Activated CD8-positive, alpha-beta memory T cell treated with anti-CD3 and anti-CD28 coated beads, Interleukin-2, amount 10 ng/mL, durations not matched to agents 7 days and 5 days (primary cell): ENCODE measurements around the gene NHP2. TPM values are rescaled to one million over a fixed set of nuclear protein-coding genes. Genes with fewer than 3 reads are reported as not detected.

Source experiments
- ATAC-seq: fragments of 150-1000 bp; cut with Tn5 transposase; one replicate; pipeline ENCODE4 v1.10.0; 2021; ENCODE audit warnings: moderate library complexity
- CTCF ChIA-PET: fragments of 350-600 bp; sonication (Branson Sonifier 250); formaldehyde crosslinking; loops from one replicate; lab custom pipeline; 2021; ENCODE audit warnings: antibody characterized with exemption; lab: Charles Lee
- DNase-seq: peaks from one replicate; pipeline ENCODE4 v3.0.0-alpha.2; 2020
- H3K27ac Mint-ChIP-seq: one replicate; pipeline ENCODE4 v1.8.0; 2021; ENCODE audit warnings: mild to moderate bottlenecking, mixed read lengths
- H3K27me3 Mint-ChIP-seq: one replicate; pipeline ENCODE4 v1.8.0; 2021; ENCODE audit warnings: mixed read lengths
- H3K36me3 Mint-ChIP-seq: one replicate; pipeline ENCODE4 v1.8.0; 2021; ENCODE audit warnings: mild to moderate bottlenecking, mixed read lengths
- H3K4me1 Mint-ChIP-seq: one replicate; pipeline ENCODE4 v1.8.0; 2021; ENCODE audit warnings: mixed read lengths
- H3K4me3 Mint-ChIP-seq: one replicate; pipeline ENCODE4 v1.8.0; 2021; ENCODE audit warnings: mild to moderate bottlenecking, moderate library complexity, mixed read lengths
- H3K9me3 Mint-ChIP-seq: one replicate; pipeline ENCODE4 v1.8.0; 2022; ENCODE audit warnings: low read depth, mixed read lengths
- total RNA-seq, 2 experiments: library from RNA; stranded (reverse); gene quantifications; one replicate each; pipeline ENCODE4 v1.2.3, GENCODE V29; 2021

NHP2 gene
- total RNA-seq, 2 experiments from 2014 or later = 144 to 168 TPM

DNA sequence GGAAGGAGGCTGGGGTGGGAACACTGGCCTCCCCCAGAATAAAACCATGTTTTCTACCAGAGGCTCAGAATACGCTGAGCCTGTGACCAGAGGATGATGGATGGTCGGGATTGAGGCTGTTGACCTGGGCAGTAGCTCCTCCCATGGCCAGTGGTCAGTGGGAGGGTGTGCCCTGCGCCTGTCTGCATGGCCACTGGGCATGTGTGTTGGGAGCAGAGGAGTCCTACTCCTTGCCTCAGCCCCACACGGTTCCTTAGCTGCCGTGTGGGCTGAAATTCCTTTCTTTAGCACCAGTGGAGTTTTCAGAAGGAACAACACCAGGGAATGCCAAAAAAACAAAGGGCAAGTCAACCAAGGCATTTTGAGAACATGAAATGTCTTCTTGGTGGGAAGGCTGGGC is 31.3 kb downstream of the NHP2 start:
- Mint-ChIP-seq H3K27ac (no peak overlapping the region), H3K4me3 (no peak overlapping the region), H3K36me3 (no peaks in the 10 kb centered on the region), H3K27me3 (no peaks in the 10 kb centered on the region), H3K4me1 (peaks cover 9% of the 10 kb centered on the region), H3K9me3 (no peaks in the 10 kb centered on the region)
- ATAC-seq = no peak
- no peak for DNase-seq
- CTCF ChIA-PET = interaction anchor here (0.6 to 6.3 kb wide), 4 partner anchors 22 to 566 kb away, joined by 3 to 45 read pairs (median 30); partner anchors contain the start of gene NHP2

DNA sequence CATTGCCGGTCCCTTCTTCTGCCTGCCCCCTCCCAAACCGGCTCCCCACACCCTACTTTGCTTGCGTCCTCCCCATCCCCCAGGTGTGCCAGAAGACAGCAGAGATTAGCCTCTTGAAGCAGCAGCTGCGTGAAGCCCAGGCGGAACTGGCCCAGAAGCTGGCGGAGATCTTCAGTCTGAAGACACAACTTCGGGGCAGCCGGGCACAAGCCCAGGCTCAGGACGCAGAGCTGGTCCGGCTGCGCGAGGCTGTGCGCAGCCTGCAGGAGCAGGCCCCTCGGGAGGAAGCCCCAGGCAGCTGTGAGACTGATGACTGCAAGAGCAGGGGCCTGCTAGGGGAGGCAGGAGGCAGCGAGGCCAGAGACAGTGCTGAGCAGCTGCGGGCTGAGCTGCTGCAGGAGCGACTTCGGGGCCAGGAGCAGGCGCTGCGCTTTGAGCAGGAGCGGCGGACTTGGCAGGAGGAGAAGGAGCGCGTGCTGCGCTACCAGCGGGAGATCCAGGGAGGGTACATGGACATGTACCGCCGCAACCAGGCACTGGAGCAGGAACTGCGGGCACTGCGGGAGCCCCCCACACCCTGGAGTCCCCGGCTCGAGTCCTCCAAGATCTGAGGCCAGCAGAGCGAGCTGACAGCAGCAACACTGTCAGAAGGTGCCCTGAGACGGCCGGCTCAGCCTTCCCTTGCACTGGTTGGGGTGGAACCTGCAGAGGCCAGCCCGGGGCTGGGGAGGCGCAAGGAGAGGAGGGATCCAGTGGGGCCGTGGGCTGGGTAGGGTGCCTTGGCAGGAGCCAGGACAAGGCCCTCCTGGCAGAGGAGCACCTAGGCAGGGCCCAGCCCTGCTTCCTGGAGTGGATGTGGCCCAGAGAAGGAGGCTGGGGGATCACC is 32.1 kb downstream of the NHP2 start:
- Mint-ChIP-seq H3K27me3 (no peaks in the 10 kb centered on the region), H3K27ac (no peak overlapping the region), H3K4me1 (peaks cover 15% of the 10 kb centered on the region), H3K36me3 (no peaks in the 10 kb centered on the region), H3K4me3 (no peak overlapping the region), H3K9me3 (no peaks in the 10 kb centered on the region)
- DNase-seq (no peak), ATAC-seq (no peak)
- CTCF ChIA-PET = interaction anchor here (0.6 to 6.3 kb wide), 22 partner anchors 8 to 82 kb away, joined by 3 to 45 read pairs (median 6); partner anchors contain the start of genes HNRNPAB, NHP2 and RMND5B

- H3K4me3 Mint-ChIP-seq = no peak overlapping the region
- H3K9me3 Mint-ChIP-seq = no peaks in the 10 kb centered on the region
- ATAC-seq (peak; percentile 92), DNase-seq (peak; percentile 90)
- CTCF ChIA-PET = interaction anchor here (0.6 to 6.3 kb wide), 24 partner anchors 9 to 83 kb away, joined by 3 to 45 read pairs (median 5); partner anchors contain the start of genes HNRNPAB, NHP2 and RMND5B
- H3K36me3 Mint-ChIP-seq = no peaks in the 10 kb centered on the region
- peaks cover 23% of the 10 kb centered on the region for H3K4me1 Mint-ChIP-seq
- no peak overlapping the region for H3K27ac Mint-ChIP-seq
- peaks cover under 1% of the 10 kb centered on the region for H3K27me3 Mint-ChIP-seq
Measured at GRCh38 chr5:178120607-178121357, 32.9 kb downstream of the NHP2 start.

- CTCF ChIA-PET = interaction anchor here (1.1 to 6.3 kb wide), 19 partner anchors 10 to 84 kb away, joined by 3 to 45 read pairs (median 11); partner anchors contain the start of genes HNRNPAB, NHP2 and RMND5B
- Mint-ChIP-seq H3K4me1 (peaks cover 30% of the 10 kb centered on the region), H3K36me3 (no peaks in the 10 kb centered on the region), H3K27ac (no peak overlapping the region), H3K9me3 (no peaks in the 10 kb centered on the region), H3K27me3 (peaks cover 5% of the 10 kb centered on the region), H3K4me3 (no peak overlapping the region)
- ATAC-seq = no peak
- DNase-seq = no peak
Measured at GRCh38 chr5:178119915-178120606, 33.6 kb downstream of the NHP2 start.

DNA sequence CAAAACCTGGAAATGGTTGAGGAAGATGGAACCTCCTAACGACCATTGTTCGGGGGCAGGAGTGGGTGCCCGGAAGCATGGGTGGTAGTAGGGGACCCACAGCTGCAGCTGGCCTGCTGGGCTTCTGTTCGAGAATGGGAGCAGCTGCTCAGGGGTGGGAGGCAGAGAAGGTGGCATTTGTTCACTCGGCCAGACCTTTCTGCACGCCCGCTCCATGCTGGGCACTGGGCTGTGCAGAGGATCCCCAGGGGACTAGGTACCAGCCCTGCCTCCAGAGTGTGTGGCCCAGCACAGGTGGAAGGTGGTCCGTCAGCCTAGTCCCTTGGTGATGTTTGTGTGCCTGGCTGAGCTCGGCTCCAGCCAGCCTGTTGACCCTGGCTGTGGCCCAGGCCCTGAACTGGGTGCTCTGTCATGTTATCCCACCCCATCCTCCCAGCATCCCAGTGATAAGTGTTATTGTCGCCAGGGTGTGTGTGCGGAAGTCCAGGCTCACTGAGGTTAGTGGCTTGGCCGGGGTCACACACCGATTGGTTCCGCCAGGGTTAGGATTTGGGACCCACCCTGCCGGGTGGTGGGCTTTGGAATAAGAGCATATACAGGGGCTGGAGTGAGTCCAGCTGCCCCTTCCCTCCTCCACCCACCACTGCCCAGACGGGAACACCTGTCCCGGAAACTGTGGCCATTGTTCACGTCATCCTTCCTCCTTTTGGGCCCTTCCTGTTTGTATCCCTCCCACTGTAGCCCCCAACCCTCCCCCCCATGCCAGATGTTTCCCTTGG is 35.6 kb downstream of the NHP2 start:
- no peak for ATAC-seq
- Mint-ChIP-seq H3K9me3 (no peaks in the 10 kb centered on the region), H3K27me3 (peaks cover 14% of the 10 kb centered on the region), H3K4me3 (no peak overlapping the region), H3K4me1 (peaks cover 41% of the 10 kb centered on the region), H3K27ac (no peak overlapping the region), H3K36me3 (no peaks in the 10 kb centered on the region)
- CTCF ChIA-PET = interaction anchor here (0.9 to 3.8 kb wide), 4 partner anchors 12 to 36 kb away, joined by 3 to 28 read pairs (median 3); partner anchors contain the start of genes NHP2 and RMND5B
- no peak for DNase-seq

- peak overlapping the region; percentile 42 for H3K27ac Mint-ChIP-seq
- CTCF ChIA-PET = interaction anchor here (0.6 to 1.8 kb wide), 3 partner anchors 12 to 41 kb away, joined by 3 to 5 read pairs (median 4); no protein-coding TSS in a partner anchor
- no peaks in the 10 kb centered on the region for H3K36me3 Mint-ChIP-seq
- peaks cover 29% of the 10 kb centered on the region for H3K27me3 Mint-ChIP-seq
- peaks cover 45% of the 10 kb centered on the region for H3K4me1 Mint-ChIP-seq
- DNase-seq (peak; percentile 87), ATAC-seq (peak; percentile 29)
- H3K9me3 Mint-ChIP-seq = no peaks in the 10 kb centered on the region
- peak overlapping the region; percentile 51 for H3K4me3 Mint-ChIP-seq
Measured at GRCh38 chr5:178116143-178116885, 37.4 kb downstream of the NHP2 start.

- Mint-ChIP-seq H3K36me3 (no peaks in the 10 kb centered on the region), H3K27me3 (peaks cover 32% of the 10 kb centered on the region), H3K9me3 (no peaks in the 10 kb centered on the region), H3K27ac (no peak overlapping the region), H3K4me3 (peak overlapping the region; percentile 30), H3K4me1 (peaks cover 42% of the 10 kb centered on the region)
- CTCF ChIA-PET = interaction anchor here (1.8 kb wide), 1 partner anchor 40 kb away, joined by 4 read pairs; no protein-coding TSS in a partner anchor
- ATAC-seq = no peak
- DNase-seq = no peak
Measured at GRCh38 chr5:178115814-178116142, 37.9 kb downstream of the NHP2 start.

GRCh38 chr5:178115136-178115813 is 38.4 kb downstream of the NHP2 start:
- ATAC-seq (peak; percentile 24), DNase-seq (peak; percentile 68)
- H3K27me3 Mint-ChIP-seq = peaks cover 37% of the 10 kb centered on the region
- H3K9me3 Mint-ChIP-seq = no peaks in the 10 kb centered on the region
- CTCF ChIA-PET = interaction anchor here (1.8 kb wide), 1 partner anchor 40 kb away, joined by 4 read pairs; no protein-coding TSS in a partner anchor
- no peaks in the 10 kb centered on the region for H3K36me3 Mint-ChIP-seq
- peak overlapping the region; percentile 73 for H3K4me3 Mint-ChIP-seq
- H3K27ac Mint-ChIP-seq = no peak overlapping the region
- H3K4me1 Mint-ChIP-seq = peaks cover 37% of the 10 kb centered on the region

GRCh38 chr5:178114325-178115135 is 39.2 kb downstream of the NHP2 start:
- Mint-ChIP-seq H3K4me1 (peaks cover 37% of the 10 kb centered on the region), H3K9me3 (no peaks in the 10 kb centered on the region), H3K27ac (peak overlapping the region; percentile 40), H3K27me3 (peaks cover 38% of the 10 kb centered on the region), H3K4me3 (peak overlapping the region; percentile 73), H3K36me3 (no peaks in the 10 kb centered on the region)
- CTCF ChIA-PET = interaction anchor here (1.0 to 1.8 kb wide), 3 partner anchors 38 to 39 kb away, joined by 4 read pairs; partner anchors contain the start of gene NHP2
- peak; percentile 58 for DNase-seq
- ATAC-seq = peak; percentile 17

DNA sequence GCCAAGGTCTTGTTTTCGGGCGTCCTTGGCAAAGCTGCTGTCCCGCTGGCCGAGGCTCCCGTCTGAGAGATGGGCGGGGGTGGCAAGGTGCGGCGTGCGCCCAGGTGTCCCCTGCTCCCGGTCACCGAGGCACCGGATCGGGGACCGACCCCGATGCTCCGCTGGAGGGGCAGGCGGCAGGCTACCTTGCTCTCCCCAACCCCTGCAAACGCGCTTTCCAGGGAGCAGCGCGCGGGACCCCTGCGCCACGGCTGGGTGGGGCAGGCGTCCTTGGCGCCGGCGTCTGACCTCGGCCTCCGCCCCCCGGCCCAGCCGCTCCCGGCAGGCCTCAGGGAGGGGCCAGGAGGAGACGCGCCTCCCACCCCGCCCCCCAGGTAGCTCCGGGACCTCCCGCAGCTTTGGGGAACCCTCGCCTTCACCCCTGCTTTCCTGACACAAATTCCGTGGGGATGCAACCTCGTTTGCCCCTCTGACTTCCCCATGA is 39.8 kb downstream of the NHP2 start:
- H3K36me3 Mint-ChIP-seq = no peaks in the 10 kb centered on the region
- no peak for DNase-seq
- no peaks in the 10 kb centered on the region for H3K9me3 Mint-ChIP-seq
- H3K4me1 Mint-ChIP-seq = peaks cover 37% of the 10 kb centered on the region
- no peak for ATAC-seq
- CTCF ChIA-PET = interaction anchor here (0.6 to 1.5 kb wide), 3 partner anchors 35 to 39 kb away, joined by 4 read pairs; partner anchors contain the start of gene NHP2
- peak overlapping the region; percentile 40 for H3K27ac Mint-ChIP-seq
- H3K27me3 Mint-ChIP-seq = peaks cover 38% of the 10 kb centered on the region
- H3K4me3 Mint-ChIP-seq = peak overlapping the region; percentile 73
